Umbilical cord (tissue), 2 donors: Measurements from ENCODE around the gene ZNF385A. TPM values are rescaled to one million over a fixed set of nuclear protein-coding genes. Genes with fewer than 3 reads are reported as not detected.

Experiments used
- DNase-seq: peaks from one replicate; pipeline ENCODE4 v3.0.0-alpha.2; 2015; ENCODE audit warnings: low spot score
- total RNA-seq: library from RNA; depleted of rRNA; stranded (reverse); fragments of >200 nt; gene quantifications from one replicate; pipeline ENCODE4 v1.2.3, GENCODE V29; 2014; ENCODE audit warnings: low replicate concordance; ENCODE audit not compliant: insufficient read depth

ZNF385A gene
- total RNA-seq, 1 donor from 2014 or later: 14.9 TPM

GRCh38 chr12:54375259-54375579, 9.3 kb downstream of the ZNF385A start:
- no peak for DNase-seq

DNA sequence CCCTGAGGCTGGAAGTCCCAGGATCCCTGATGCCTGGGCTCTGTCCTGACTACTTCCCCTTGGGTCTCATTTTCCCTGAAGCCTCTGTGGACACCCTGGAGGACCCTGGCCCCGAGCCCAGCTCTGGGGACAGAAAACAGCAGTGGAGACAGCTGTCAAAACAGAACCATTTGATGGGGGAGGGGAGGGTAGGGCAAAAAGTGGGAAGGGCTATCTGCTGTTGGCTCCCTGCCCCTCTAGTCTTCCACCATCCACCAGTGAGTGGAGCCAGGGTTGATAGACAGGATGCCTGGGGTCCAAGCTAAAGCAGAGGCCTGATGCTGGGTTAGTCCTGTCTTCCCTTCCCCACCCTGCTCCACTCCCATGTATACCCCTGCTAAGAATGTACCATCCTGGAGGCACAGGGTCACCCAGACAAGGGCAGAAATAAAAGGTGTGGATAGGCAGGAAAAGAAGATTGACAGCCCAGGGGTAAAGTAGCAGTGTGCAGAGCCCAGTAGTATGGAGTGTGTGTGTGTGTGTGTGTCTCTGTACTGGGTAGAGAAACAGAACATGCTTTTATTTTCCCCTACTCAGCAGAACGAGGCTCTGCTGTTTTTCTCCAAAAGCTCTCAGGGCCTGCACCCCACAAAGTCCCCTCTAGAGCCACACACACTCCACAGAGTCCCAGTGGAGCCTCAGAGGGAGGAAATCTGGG, 9.8 kb downstream of the ZNF385A start:
- DNase-seq: no peak

- no peak for DNase-seq
These were observed 10.6 kb downstream of the ZNF385A start for GRCh38 chr12:54373649-54374561.

GRCh38 chr12:54372113-54372806, 12.3 kb downstream of the ZNF385A start:
- no peak for DNase-seq

DNA sequence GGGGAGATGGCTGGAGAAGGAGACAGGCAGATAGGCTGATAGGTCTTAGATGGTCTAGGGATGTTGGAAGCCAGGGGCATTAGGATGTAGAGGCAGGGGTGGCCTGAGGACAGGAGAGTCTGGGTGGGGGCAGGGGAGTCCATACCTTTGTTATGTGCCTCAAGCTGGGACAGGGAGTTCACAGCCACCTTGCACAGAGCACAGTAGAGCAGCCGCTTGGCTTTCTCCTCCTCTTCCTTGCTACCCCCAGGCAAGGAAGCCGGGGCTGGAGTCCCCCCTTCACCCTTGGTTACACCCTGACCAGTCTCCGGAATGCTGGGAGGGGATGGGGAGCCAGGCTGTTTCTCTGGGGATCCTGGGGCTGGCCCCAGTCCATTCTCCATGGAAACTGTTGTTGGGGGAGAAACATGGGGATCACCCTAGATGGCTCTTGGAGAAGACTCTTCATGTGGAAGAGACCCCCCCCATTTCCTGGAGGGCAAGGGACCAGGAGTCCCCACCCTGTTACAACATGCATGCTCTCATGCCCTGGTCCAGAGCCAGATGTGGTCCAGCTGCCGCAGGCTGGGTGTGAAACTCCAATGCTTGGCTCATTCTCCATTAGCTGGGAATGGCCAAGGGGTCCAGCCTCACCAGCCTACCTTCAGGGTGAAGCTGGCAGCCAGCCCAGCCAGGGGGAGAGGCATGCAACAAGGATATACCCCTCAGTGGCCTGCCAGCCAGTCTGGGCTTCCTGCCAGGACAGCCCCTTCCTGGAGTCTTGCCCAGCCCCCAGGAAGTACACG, 13.0 kb downstream of the ZNF385A start:
- peak; percentile 78 for DNase-seq

DNA sequence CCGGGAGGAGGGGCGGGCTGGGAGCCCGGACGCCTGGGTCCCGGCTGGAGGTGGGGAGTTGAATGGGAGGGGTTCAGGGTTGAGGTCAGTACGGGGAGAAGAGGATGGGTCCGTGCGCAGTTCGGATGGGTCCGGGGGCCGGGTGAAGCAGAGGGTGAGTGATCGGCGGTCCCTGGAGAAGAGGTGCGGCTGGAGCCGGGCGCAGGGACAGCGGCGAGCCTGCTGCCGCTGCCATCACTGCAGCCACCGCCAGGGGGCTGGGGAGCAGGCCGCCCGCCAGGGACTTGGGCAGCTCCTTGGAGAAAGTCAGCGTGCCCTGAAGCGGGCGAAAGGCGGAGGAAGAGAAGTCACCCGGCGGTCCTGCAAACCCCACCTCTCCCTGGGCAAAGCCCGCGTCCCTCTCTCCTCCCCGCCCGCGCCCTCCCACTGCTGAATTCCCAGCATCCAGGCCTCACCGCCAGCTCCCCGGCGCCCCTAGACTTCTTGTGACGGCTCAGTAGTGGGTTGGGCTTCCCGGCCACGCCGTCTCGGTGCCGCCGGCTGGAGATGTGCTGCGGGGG, 14.3 kb downstream of the ZNF385A start:
- peak; percentile 93 for DNase-seq

DNA sequence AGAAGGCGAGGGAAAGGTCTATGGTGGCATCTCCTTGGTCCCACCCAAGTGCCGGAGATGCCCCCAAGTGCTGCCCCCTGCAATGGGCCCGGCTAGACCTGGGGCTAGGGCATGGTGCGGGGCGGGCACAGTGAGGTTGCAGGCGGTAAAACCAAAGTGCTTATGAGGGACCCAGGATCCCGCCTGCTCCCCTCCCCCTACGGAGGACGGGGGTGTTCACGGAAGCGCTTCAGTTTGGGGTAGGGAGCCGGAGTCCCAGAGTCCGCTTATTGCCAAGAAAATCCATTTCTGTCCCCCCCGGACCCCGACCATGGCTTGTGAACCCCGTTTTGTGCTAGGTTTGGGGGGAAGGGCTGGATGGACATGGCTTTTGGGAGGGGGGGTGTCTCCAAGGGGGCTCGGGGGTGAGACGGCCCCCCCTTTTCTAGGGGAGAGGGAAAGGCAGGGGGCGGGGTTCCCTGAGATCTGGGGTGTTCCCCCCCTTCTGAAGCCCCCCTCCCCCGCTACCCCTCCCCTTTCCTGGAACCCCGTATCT, 14.9 kb downstream of the ZNF385A start:
- DNase-seq: no peak

GRCh38 chr12:54368709-54369596, 15.6 kb downstream of the ZNF385A start:
- peak; percentile 92 for DNase-seq

- no peak for DNase-seq
These were observed 16.4 kb downstream of the ZNF385A start for GRCh38 chr12:54368025-54368708.

GRCh38 chr12:54364413-54364812, 20.1 kb downstream of the ZNF385A start, which contains the start of gene GPR84:
Gene GPR84, minus strand, starts transcription at chr12:54364486. Its CDS starts 635 bp downstream, at chr12:54363851.
- no peak for DNase-seq

DNA sequence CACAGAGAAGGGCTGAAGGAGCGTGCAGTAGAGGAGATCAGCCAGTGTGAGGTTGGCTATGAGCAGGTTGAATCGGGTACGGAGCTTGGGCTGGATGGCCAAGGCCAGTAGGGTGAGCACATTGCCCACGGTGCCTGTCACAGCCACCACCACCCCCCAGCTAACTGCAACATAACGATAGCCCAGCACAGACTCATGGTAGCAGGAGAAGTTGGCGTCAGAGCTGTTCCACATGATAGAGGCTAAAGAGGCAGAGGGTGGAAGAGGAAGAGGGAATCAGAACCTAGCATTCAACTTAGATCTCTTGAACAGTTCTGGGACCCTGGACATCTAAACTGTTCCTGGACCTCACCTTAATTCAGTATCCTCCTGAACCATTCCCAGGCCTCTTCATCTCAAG, 20.9 kb downstream of the ZNF385A start:
- DNase-seq: no peak

- DNase-seq: no peak
These were observed 21.5 kb downstream of the ZNF385A start for GRCh38 chr12:54363047-54363446.

GRCh38 chr12:54360717-54361456, 23.6 kb downstream of the ZNF385A start:
- peak; percentile 84 for DNase-seq

- DNase-seq: no peak
These were observed 24.7 kb downstream of the ZNF385A start for GRCh38 chr12:54359762-54360351.

GRCh38 chr12:54358945-54359761, 25.4 kb downstream of the ZNF385A start:
- DNase-seq: peak; percentile 99

DNA sequence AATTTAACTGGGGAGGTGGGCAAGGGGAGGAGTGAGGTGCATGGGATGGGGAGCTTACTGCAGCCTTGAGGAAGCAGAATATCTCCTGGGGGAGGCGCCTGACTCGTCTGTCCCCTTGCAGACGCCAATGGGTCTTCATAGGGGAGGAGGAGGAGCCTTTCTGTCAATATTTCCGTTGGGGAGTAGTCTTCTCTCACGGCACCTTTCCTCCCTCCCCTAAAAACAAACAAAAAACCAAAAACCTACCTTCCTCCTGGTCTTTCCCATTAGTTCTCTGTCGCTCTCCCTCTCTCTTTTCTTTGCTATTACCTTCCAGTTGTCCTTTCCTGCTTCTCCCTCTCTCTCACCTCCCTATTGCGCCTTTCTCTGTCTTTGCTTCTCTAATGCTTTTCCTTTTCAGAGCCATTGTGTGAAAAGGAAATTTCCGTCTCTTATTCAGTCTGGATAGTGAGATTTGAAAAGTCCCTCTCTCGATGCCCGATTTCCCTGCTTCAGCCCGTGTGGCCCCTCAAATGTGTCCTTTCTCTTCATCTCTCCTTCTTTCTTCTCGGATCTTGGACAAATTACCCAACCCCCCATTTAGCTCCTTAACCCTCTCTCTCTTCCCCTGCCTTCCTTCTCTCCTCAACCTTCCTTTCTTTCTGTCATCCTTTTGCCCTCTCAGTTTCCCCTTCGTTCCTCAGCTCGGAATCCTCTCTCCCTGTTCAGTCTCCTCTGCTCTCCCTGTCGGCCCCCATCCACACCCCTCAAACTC, 26.2 kb downstream of the ZNF385A start:
- no peak for DNase-seq
